ENCODE results near the gene KLHDC10.
"Not testable (repeated sequence)": the region's sequence is repeated elsewhere in the genome, so short reads cannot be mapped to it uniquely, and the experiment has no call there.

The KLHDC10 gene

DNA sequence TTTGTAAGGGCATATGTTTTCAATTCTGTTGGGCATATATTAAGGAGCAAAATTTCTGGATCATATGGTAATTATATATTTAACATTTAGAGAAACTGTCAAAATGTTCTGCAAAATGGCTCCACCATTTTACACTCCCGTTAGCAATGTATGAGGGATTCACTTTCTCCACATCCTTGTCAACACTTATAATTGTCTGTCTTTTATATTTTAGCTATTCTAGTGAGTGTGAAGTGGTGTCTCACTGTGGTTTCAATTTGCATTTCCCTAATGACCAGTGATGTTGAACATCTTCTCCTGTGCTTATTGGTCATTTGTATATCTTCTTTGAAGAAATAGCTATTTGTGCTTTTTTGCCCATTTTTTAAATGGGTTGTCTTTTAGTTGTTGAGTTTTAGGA is 8.1 kb upstream of the KLHDC10 start:
- no peak for TF ChIP-seq CTCF (IDR thresholded peaks at IDR 0.05)
- Mint-ChIP-seq H3K9me3 (no peaks in the 10 kb centered on the region), H3K27ac (no peak overlapping the region), H3K36me3 (ENCODE audit: low read depth) (no peaks in the 10 kb centered on the region), H3K27me3 (ENCODE audit: low read depth, poor library complexity) (no peaks in the 10 kb centered on the region), H3K4me3 (no peak overlapping the region), H3K4me1 (peaks cover 9% of the 10 kb centered on the region)
- no peak for DNase-seq

GRCh38 chr7:130063036-130063435 is 7.3 kb upstream of the KLHDC10 start:
- peak; percentile 81 for DNase-seq
- peak; percentile 76 for TF ChIP-seq CTCF (IDR thresholded peaks at IDR 0.05)
- H3K4me3 Mint-ChIP-seq: no peak overlapping the region
- H3K27ac Mint-ChIP-seq: no peak overlapping the region
- H3K36me3 Mint-ChIP-seq (ENCODE audit: low read depth): no peaks in the 10 kb centered on the region
- H3K27me3 Mint-ChIP-seq (ENCODE audit: low read depth, poor library complexity): no peaks in the 10 kb centered on the region
- H3K4me1 Mint-ChIP-seq: peaks cover 9% of the 10 kb centered on the region
- H3K9me3 Mint-ChIP-seq: no peaks in the 10 kb centered on the region

GRCh38 chr7:130064580-130064926 is 5.8 kb upstream of the KLHDC10 start:
- not testable (repeated sequence) for H3K27ac Mint-ChIP-seq; H3K9me3 Mint-ChIP-seq; H3K4me1 Mint-ChIP-seq; H3K36me3 Mint-ChIP-seq (ENCODE audit: low read depth); DNase-seq; H3K27me3 Mint-ChIP-seq (ENCODE audit: low read depth, poor library complexity); H3K4me3 Mint-ChIP-seq

GRCh38 chr7:130065500-130066152 is 4.7 kb upstream of the KLHDC10 start:
- DNase-seq: no peak
- TF ChIP-seq CTCF (IDR thresholded peaks at IDR 0.05): no peak
- Mint-ChIP-seq H3K4me3 (no peak overlapping the region), H3K27me3 (ENCODE audit: low read depth, poor library complexity) (peaks cover 3% of the 10 kb centered on the region), H3K27ac (no peak overlapping the region), H3K4me1 (peaks cover 10% of the 10 kb centered on the region), H3K36me3 (ENCODE audit: low read depth) (no peaks in the 10 kb centered on the region), H3K9me3 (no peaks in the 10 kb centered on the region)

DNA sequence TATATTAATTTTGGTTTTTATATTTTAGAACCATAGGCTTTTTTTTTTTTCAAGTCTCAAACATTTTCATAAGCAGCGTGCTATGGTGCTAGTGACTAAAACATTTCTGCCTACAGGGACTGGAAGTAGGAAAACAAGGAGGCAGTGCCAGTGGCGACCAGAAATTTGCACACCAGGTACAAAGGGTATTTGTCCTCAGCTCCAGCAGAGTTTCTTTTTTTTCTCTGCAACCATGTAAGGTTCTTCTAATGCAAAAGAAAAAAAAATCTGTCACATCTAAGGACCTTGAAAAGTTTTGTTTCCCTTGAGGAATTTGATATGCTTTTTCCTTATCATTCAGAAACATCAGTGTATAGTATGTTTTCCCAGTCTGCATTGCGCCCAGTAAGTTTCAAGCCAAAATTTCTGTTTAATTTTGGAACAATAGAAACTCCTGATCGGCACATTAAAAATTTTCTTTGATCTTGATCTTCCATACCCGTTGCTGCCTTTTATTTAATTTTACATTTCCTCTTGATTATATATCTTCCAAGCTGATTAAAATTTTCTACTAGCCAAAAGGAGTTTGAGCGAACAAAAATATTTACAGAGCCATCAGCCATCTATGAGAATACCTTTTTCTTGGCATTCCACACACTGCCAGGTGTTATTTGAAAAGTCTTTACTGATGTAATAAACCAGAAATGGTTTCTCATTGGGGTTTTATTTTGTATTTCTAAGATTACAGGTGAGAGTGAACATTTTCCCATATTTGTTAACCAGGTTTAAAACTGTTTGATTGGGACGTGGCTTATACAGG is 956 bp upstream of the KLHDC10 start:
- H3K4me1 Mint-ChIP-seq: peaks cover 41% of the 10 kb centered on the region
- no peak overlapping the region for H3K27ac Mint-ChIP-seq
- H3K9me3 Mint-ChIP-seq: no peaks in the 10 kb centered on the region
- no peak for TF ChIP-seq CTCF (IDR thresholded peaks at IDR 0.05)
- DNase-seq: no peak
- peak overlapping the region; percentile 95 for H3K4me3 Mint-ChIP-seq
- H3K27me3 Mint-ChIP-seq (ENCODE audit: low read depth, poor library complexity): peaks cover 3% of the 10 kb centered on the region
- peaks cover 9% of the 10 kb centered on the region for H3K36me3 Mint-ChIP-seq (ENCODE audit: low read depth)

GRCh38 chr7:130070861-130071622 is 708 bp downstream of the KLHDC10 start:
- H3K27ac Mint-ChIP-seq: peak overlapping the region; percentile 92
- H3K27me3 Mint-ChIP-seq (ENCODE audit: low read depth, poor library complexity): peaks cover 3% of the 10 kb centered on the region
- H3K4me1 Mint-ChIP-seq: peaks cover 53% of the 10 kb centered on the region
- DNase-seq: no peak
- H3K4me3 Mint-ChIP-seq: peak overlapping the region; percentile 95
- no peaks in the 10 kb centered on the region for H3K9me3 Mint-ChIP-seq
- TF ChIP-seq CTCF (IDR thresholded peaks at IDR 0.05): no peak
- H3K36me3 Mint-ChIP-seq (ENCODE audit: low read depth): peaks cover 9% of the 10 kb centered on the region

All from nephron progenitor cell (in vitro differentiated cells).